ENCODE results near the gene AUTS2. TPM values are rescaled to one million over a fixed set of nuclear protein-coding genes. Genes with fewer than 3 reads are reported as not detected.

AUTS2 gene
- total and polyA plus RNA-seq, 9 of the 15 experiments (the other 6 are each of a cell fraction or from before 2014, with no cell fraction given): 0.58 TPM; not detected in 8

DNA sequence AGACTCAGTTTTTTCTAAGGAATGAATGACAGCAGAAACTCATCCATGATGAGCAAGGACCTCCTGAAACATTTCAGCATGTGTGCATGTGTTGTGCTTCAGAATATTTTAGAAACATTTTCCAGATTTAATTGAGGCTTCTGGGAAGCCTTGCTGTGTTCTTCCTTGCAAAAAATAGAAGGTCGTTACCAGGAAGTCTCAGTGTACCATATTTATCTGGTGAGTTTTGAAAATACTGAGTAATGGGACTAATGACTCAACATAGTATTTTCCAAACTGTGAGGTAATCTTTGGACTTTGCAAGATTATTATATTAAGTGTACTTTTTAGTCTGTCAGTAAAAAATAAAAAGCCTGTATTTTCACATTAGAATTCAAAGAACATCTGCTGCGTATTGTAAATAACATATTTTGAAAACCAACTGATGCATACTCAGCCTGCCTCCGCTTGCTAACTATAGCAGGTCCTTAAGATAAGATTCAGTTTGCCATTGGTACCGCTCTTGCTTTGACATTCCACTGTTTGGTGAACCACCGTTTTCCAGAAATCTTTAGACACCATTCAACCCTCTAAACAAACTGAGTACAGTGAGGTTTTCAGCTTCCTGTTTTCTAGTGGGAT, 794.1 kb downstream of the AUTS2 start:
- Histone ChIP-seq H3K36me3 (ENCODE audit: control insufficient read depth, insufficient read depth, low read length) (no peaks in the 10 kb centered on the region), H3K4me3 (no peak overlapping the region), H3K27me3 (ENCODE audit: control insufficient read depth in 2 of 2, insufficient read depth in 2 of 2, low read length in 2 of 2) (0 out of 5 replicates have a peak, but pooled peaks cover 0 to 5% of the 10 kb centered on the region in 2 experiments), H3K4me1 (replicated peaks in 1 of 2; ENCODE audit: control insufficient read depth in 2 of 2, insufficient read depth in 2 of 2, low read length in 2 of 2) (no peaks in the 10 kb centered on the region), H3K79me2 (ENCODE audit: control insufficient read depth, insufficient read depth, low read length) (no peaks in the 10 kb centered on the region), H3K4me2 (ENCODE audit: insufficient read depth, low read length) (no peak overlapping the region), H4K20me1 (replicated peaks; ENCODE audit: control insufficient read depth, insufficient read depth, low read length) (no peaks in the 10 kb centered on the region), H3K9me1 (ENCODE audit: control insufficient read depth, insufficient read depth, low read length) (no peaks in the 10 kb centered on the region), H3K9me3 (replicated peaks; ENCODE audit: control insufficient read depth, insufficient read depth, low read depth, low read length) (no peaks in the 10 kb centered on the region), H3K27ac (ENCODE audit: extremely low read depth, low read depth, low read length) (no peak overlapping the region), H3K9ac (ENCODE audit: insufficient read depth in 1 of 2, low read depth in 2 of 2, low read length in 2 of 2) (no peak overlapping the region), H2AFZ (ENCODE audit: low read depth, low read length) (no peak overlapping the region)
- TF ChIP-seq BMI1 (IDR thresholded peaks at IDR 0.05; ENCODE audit: low read length): no peak
- no peak for TF ChIP-seq CBX8 (IDR thresholded peaks at IDR 0.05; ENCODE audit: borderline replicate concordance, extremely low read depth, low read depth, low read length, poor library complexity, severe bottlenecking)
- no peak for TF ChIP-seq NFXL1 (CRISPR knock-in tag; IDR thresholded peaks at IDR 0.05)
- no peak for TF ChIP-seq NONO (IDR thresholded peaks at IDR 0.05; ENCODE audit: low read depth in 2 of 2, low read length in 1 of 2)
- TF ChIP-seq KLF10 (CRISPR knock-in tag; IDR thresholded peaks at IDR 0.05): no peak
- TF ChIP-seq, protein P1, sequence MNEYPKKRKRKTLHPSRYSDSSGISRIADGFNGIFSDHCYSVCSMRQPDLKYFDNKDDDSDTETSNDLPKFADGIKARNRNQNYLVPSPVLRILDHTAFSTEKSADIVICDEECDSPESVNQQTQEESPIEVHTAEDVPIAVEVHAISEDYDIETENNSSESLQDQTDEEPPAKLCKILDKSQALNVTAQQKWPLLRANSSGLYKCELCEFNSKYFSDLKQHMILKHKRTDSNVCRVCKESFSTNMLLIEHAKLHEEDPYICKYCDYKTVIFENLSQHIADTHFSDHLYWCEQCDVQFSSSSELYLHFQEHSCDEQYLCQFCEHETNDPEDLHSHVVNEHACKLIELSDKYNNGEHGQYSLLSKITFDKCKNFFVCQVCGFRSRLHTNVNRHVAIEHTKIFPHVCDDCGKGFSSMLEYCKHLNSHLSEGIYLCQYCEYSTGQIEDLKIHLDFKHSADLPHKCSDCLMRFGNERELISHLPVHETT (CRISPR knock-in tag; conservative IDR thresholded peaks at IDR 0.05 in 1 of 2, IDR thresholded peaks at IDR 0.05 in 1 of 2): no peak
- no peak for TF ChIP-seq JUNB (CRISPR knock-in tag; conservative IDR thresholded peaks at IDR 0.05)
- no peak for TF ChIP-seq HIVEP1 (CRISPR knock-in tag; IDR thresholded peaks at IDR 0.05)
- TF ChIP-seq MAFG (tag; conservative IDR thresholded peaks at IDR 0.05): no peak
- TF ChIP-seq SETDB1 (IDR thresholded peaks at IDR 0.05; ENCODE audit: low read length): no peak
- TF ChIP-seq, protein P2, sequence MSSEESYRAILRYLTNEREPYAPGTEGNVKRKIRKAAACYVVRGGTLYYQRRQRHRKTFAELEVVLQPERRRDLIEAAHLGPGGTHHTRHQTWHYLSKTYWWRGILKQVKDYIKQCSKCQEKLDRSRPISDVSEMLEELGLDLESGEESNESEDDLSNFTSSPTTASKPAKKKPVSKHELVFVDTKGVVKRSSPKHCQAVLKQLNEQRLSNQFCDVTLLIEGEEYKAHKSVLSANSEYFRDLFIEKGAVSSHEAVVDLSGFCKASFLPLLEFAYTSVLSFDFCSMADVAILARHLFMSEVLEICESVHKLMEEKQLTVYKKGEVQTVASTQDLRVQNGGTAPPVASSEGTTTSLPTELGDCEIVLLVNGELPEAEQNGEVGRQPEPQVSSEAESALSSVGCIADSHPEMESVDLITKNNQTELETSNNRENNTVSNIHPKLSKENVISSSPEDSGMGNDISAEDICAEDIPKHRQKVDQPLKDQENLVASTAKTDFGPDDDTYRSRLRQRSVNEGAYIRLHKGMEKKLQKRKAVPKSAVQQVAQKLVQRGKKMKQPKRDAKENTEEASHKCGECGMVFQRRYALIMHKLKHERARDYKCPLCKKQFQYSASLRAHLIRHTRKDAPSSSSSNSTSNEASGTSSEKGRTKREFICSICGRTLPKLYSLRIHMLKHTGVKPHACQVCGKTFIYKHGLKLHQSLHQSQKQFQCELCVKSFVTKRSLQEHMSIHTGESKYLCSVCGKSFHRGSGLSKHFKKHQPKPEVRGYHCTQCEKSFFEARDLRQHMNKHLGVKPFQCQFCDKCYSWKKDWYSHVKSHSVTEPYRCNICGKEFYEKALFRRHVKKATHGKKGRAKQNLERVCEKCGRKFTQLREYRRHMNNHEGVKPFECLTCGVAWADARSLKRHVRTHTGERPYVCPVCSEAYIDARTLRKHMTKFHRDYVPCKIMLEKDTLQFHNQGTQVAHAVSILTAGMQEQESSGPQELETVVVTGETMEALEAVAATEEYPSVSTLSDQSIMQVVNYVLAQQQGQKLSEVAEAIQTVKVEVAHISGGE (CRISPR knock-in tag; IDR thresholded peaks at IDR 0.05): no peak
- no peak for TF ChIP-seq ARID2 (IDR thresholded peaks at IDR 0.05)
- in situ Hi-C loops (cut with MboI): no loop called here
- 1% methylated on average over 5 of the region's 5 CpGs for WGBS (ENCODE audit: insufficient coverage, low coverage, missing lambda C conversion rate)
- intact Hi-C loops (cut with micrococcal nuclease): no loop called here
- ATAC-seq (no peak), DNase-seq (ENCODE audit: extremely low read depth in 1 of 4, low spot score in 3 of 4) (no peak), FAIRE-seq (no peak)
- POLR2A ChIA-PET: no interaction called here
- CTCF ChIA-PET (ENCODE audit: low intra/inter-chr PET ratio): no interaction called here
- no TSS peak for BruUV-seq (replicated peaks)
